KMS-11 (cell line): ENCODE data around the gene KRT12.

Experiments
- H2AFZ ChIP-seq: fragments of 200-600 bp; sonication (generic); 2 replicates; pipeline ENCODE4 v1.6.1; 2016; ENCODE audit warnings: antibody characterized with exemption, mixed run types, low read depth
- H3K27ac ChIP-seq: fragments of 200-600 bp; sonication (generic); 2 replicates; pipeline ENCODE4 v1.6.1; 2016; ENCODE audit warnings: mild to moderate bottlenecking, mixed run types
- H3K27me3 ChIP-seq: fragments of 200-600 bp; sonication (generic); 2 replicates; pipeline ENCODE4 v1.6.1; 2017; ENCODE audit warnings: mild to moderate bottlenecking, low read depth, mixed run types, moderate library complexity; ENCODE audit not compliant: insufficient read depth
- H3K36me3 ChIP-seq: fragments of 200-600 bp; sonication (generic); 2 replicates; pipeline ENCODE4 v1.6.1; 2017; ENCODE audit warnings: mild to moderate bottlenecking, mixed run types; ENCODE audit not compliant: insufficient read depth
- H3K4me1 ChIP-seq: fragments of 200-600 bp; sonication (generic); 2 replicates; pipeline ENCODE4 v1.6.1; 2016; ENCODE audit warnings: mild to moderate bottlenecking, low read depth, mixed run types; ENCODE audit not compliant: poor library complexity, severe bottlenecking
- H3K4me2 ChIP-seq: fragments of 200-600 bp; sonication (generic); 2 replicates; pipeline ENCODE4 v1.7.0; 2016; ENCODE audit warnings: mild to moderate bottlenecking, mixed run types
- H3K4me3 ChIP-seq: fragments of 200-600 bp; sonication (generic); IDR thresholded peaks from 2 replicates; pipeline ENCODE4 v1.6.1; 2017; ENCODE audit warnings: low read depth, low read length, mixed read lengths; ENCODE audit not compliant: insufficient read depth
- H3K79me2 ChIP-seq: fragments of 200-600 bp; sonication (generic); 2 replicates; pipeline ENCODE4 v1.6.1; 2016; ENCODE audit warnings: low read depth, mixed run types; ENCODE audit not compliant: insufficient read depth
- H3K9ac ChIP-seq: fragments of 200-600 bp; sonication (generic); 2 replicates; pipeline ENCODE4 v1.6.1; 2016; ENCODE audit warnings: mild to moderate bottlenecking, mixed run types
- H4K20me1 ChIP-seq: fragments of 200-600 bp; sonication (generic); 2 replicates; pipeline ENCODE4 v1.6.1; 2016; ENCODE audit warnings: mild to moderate bottlenecking, mixed run types; ENCODE audit not compliant: insufficient read depth
- TF ChIP-seq, protein P1 (sequence below): fragments of 200-600 bp; sonication (generic); conservative IDR thresholded peaks from 2 replicates; pipeline ENCODE4 v1.6.1; 2017; ENCODE audit warnings: low read depth, mild to moderate bottlenecking, antibody characterized with exemption, low read length, moderate library complexity, mixed read lengths

Gene KRT12

DNA sequence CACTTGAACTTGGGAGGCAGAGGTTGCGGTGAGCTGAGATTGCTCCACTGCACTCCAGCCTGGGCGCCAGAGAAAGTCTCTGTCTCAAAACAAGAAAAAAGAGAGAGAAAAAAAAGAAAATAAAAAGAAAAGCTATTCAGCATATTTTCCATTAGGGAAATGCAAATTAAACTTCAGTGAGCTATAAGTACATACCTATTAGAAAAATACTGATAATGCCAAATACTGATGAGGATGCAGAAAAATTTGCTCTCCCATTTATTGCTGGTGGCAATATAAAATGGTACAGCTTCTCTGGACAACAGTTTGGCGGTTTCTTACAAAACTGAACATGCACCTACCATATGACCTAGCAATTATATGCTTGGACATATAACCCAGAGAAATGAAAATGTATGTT is 54.4 kb downstream of the KRT12 start:
- Histone ChIP-seq H4K20me1 (no peaks in the 10 kb centered on the region), H3K4me2 (no peak overlapping the region), H2AFZ (no peak overlapping the region), H3K4me1 (peaks cover under 1% of the 10 kb centered on the region), H3K27me3 (no peaks in the 10 kb centered on the region), H3K36me3 (no peaks in the 10 kb centered on the region), H3K4me3 (no peak overlapping the region), H3K9ac (no peak overlapping the region), H3K79me2 (no peaks in the 10 kb centered on the region), H3K27ac (no peak overlapping the region)
- TF ChIP-seq, protein P1, sequence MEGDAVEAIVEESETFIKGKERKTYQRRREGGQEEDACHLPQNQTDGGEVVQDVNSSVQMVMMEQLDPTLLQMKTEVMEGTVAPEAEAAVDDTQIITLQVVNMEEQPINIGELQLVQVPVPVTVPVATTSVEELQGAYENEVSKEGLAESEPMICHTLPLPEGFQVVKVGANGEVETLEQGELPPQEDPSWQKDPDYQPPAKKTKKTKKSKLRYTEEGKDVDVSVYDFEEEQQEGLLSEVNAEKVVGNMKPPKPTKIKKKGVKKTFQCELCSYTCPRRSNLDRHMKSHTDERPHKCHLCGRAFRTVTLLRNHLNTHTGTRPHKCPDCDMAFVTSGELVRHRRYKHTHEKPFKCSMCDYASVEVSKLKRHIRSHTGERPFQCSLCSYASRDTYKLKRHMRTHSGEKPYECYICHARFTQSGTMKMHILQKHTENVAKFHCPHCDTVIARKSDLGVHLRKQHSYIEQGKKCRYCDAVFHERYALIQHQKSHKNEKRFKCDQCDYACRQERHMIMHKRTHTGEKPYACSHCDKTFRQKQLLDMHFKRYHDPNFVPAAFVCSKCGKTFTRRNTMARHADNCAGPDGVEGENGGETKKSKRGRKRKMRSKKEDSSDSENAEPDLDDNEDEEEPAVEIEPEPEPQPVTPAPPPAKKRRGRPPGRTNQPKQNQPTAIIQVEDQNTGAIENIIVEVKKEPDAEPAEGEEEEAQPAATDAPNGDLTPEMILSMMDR = no peak
